ENCODE measurements around the gene COL4A1.

The COL4A1 gene

GRCh38 chr13:110348309-110349105 lies 41.5 kb upstream of the COL4A1 start:
- no peak for TF ChIP-seq L3MBTL2 (conservative IDR thresholded peaks at IDR 0.05)
- POLR2A ChIA-PET, result no interaction called here
- DNase-seq (ENCODE audit: extremely low spot score), result no peak
- CTCF ChIA-PET, result no interaction called here

- ChIA-PET POLR2A (no interaction called here), CTCF (no interaction called here)
- TF ChIP-seq NFRKB (IDR thresholded peaks at IDR 0.05) (no peak), LEF1 (IDR thresholded peaks at IDR 0.05; ENCODE audit: borderline replicate concordance) (no peak), ELF4 (IDR thresholded peaks at IDR 0.05) (no peak)
- no peak for DNase-seq (ENCODE audit: extremely low spot score)
These were observed 40.8 kb upstream of the COL4A1 start for GRCh38 chr13:110347535-110348308.

- ChIA-PET CTCF (no interaction called here), POLR2A (no interaction called here)
- no peak for DNase-seq (ENCODE audit: extremely low spot score)
- TF ChIP-seq ARNT (IDR thresholded peaks at IDR 0.05), result no peak
- TF ChIP-seq LEF1 (IDR thresholded peaks at IDR 0.05; ENCODE audit: borderline replicate concordance), result no peak
- TF ChIP-seq NFRKB (IDR thresholded peaks at IDR 0.05), result no peak
- TF ChIP-seq FOXM1 (IDR thresholded peaks at IDR 0.05; ENCODE audit: borderline replicate concordance), result no peak
- no peak for TF ChIP-seq PKNOX1 (IDR thresholded peaks at IDR 0.05)
- no peak for TF ChIP-seq ELF4 (IDR thresholded peaks at IDR 0.05)
- no peak for TF ChIP-seq SP1 (IDR thresholded peaks at IDR 0.05)
- TF ChIP-seq HDGF (IDR thresholded peaks at IDR 0.05; ENCODE audit: borderline replicate concordance), result no peak
- TF ChIP-seq L3MBTL2 (conservative IDR thresholded peaks at IDR 0.05), result no peak
- no peak for TF ChIP-seq SUZ12 (IDR thresholded peaks at IDR 0.05)
- TF ChIP-seq BHLHE40 (IDR thresholded peaks at IDR 0.05; ENCODE audit: borderline replicate concordance), result no peak
- TF ChIP-seq FOXA1 (IDR thresholded peaks at IDR 0.05), result no peak
- TF ChIP-seq FOXK2 (IDR thresholded peaks at IDR 0.05), result no peak
- no peak for TF ChIP-seq ZNF384 (IDR thresholded peaks at IDR 0.05)
- no peak for TF ChIP-seq TARDBP (IDR thresholded peaks at IDR 0.05)
- TF ChIP-seq CTBP1 (IDR thresholded peaks at IDR 0.05; ENCODE audit: borderline replicate concordance), result no peak
These were observed 40.1 kb upstream of the COL4A1 start for GRCh38 chr13:110347088-110347487.

GRCh38 chr13:110346661-110347067 lies 39.7 kb upstream of the COL4A1 start:
- CTCF ChIA-PET, result no interaction called here
- DNase-seq (ENCODE audit: extremely low spot score), result no peak
- TF ChIP-seq L3MBTL2 (conservative IDR thresholded peaks at IDR 0.05), result no peak
- POLR2A ChIA-PET, result no interaction called here

GRCh38 chr13:110345701-110346100 lies 38.7 kb upstream of the COL4A1 start:
- CTCF ChIA-PET, result interaction anchor here (0.6 kb wide), 2 partner anchors 9 to 31 kb away, joined by 3 read pairs; no protein-coding TSS in a partner anchor
- POLR2A ChIA-PET, result no interaction called here
- TF ChIP-seq L3MBTL2 (conservative IDR thresholded peaks at IDR 0.05) (no peak), FOXK2 (IDR thresholded peaks at IDR 0.05) (no peak), SP1 (IDR thresholded peaks at IDR 0.05) (no peak), ZNF384 (IDR thresholded peaks at IDR 0.05) (no peak), TARDBP (IDR thresholded peaks at IDR 0.05) (no peak)
- DNase-seq (ENCODE audit: extremely low spot score), result no peak

- ChIA-PET CTCF (interaction anchor here (0.6 kb wide), 1 partner anchor 9 kb away, joined by 3 read pairs; no protein-coding TSS in a partner anchor), POLR2A (no interaction called here)
- TF ChIP-seq BHLHE40 (IDR thresholded peaks at IDR 0.05; ENCODE audit: borderline replicate concordance) (no peak), LEF1 (IDR thresholded peaks at IDR 0.05; ENCODE audit: borderline replicate concordance) (no peak), ZNF384 (IDR thresholded peaks at IDR 0.05) (no peak), PKNOX1 (IDR thresholded peaks at IDR 0.05) (no peak), FOXA1 (IDR thresholded peaks at IDR 0.05) (no peak), ELF4 (IDR thresholded peaks at IDR 0.05) (no peak), TARDBP (IDR thresholded peaks at IDR 0.05) (no peak), FOXK2 (IDR thresholded peaks at IDR 0.05) (no peak), SUZ12 (IDR thresholded peaks at IDR 0.05) (no peak), NFRKB (IDR thresholded peaks at IDR 0.05) (no peak), CTBP1 (IDR thresholded peaks at IDR 0.05; ENCODE audit: borderline replicate concordance) (no peak), L3MBTL2 (conservative IDR thresholded peaks at IDR 0.05) (no peak), ARNT (IDR thresholded peaks at IDR 0.05) (no peak), HDGF (IDR thresholded peaks at IDR 0.05; ENCODE audit: borderline replicate concordance) (no peak), FOXM1 (IDR thresholded peaks at IDR 0.05; ENCODE audit: borderline replicate concordance) (no peak), SP1 (IDR thresholded peaks at IDR 0.05) (no peak)
- no peak for DNase-seq (ENCODE audit: extremely low spot score)
These were observed 38.3 kb upstream of the COL4A1 start for GRCh38 chr13:110345266-110345665.

- DNase-seq (ENCODE audit: extremely low spot score), result no peak
- ChIA-PET CTCF (interaction anchor here (0.6 kb wide), 1 partner anchor 8 kb away, joined by 4 read pairs; no protein-coding TSS in a partner anchor), POLR2A (no interaction called here)
- no peak for TF ChIP-seq TARDBP (IDR thresholded peaks at IDR 0.05)
These were observed 37.4 kb upstream of the COL4A1 start for GRCh38 chr13:110344320-110344719.

All from HEK293T (cell line).